Breast epithelium (tissue), 3 donors: ENCODE results near the gene RHBDF2.

Experiments
- POLR2A ChIP-seq: fragments of 450-650 bp; IDR thresholded peaks from one replicate; pipeline ENCODE4 v1.6.1; 2016; ENCODE audit warnings: antibody characterized with exemption, mild to moderate bottlenecking, moderate library complexity
- POLR2AphosphoS5 ChIP-seq, 3 donors: sonication (generic); formaldehyde crosslinking; IDR thresholded peaks; one replicate each; pipeline ENCODE4 v1.6.1; 2017; ENCODE audit warnings: antibody characterized with exemption in 3 of 3
- TF ChIP-seq, protein P1 (sequence below), 3 donors: fragments of 450-650 bp; IDR thresholded peaks; one replicate each; pipeline ENCODE4 v1.5.1; 2016 to 2017; ENCODE audit warnings: antibody characterized with exemption in 3 of 3, mild to moderate bottlenecking in 3 of 3, moderate library complexity in 3 of 3

GRCh38 chr17:76492123-76492988, 8.9 kb downstream of the RHBDF2 start:
- TF ChIP-seq, protein P1, sequence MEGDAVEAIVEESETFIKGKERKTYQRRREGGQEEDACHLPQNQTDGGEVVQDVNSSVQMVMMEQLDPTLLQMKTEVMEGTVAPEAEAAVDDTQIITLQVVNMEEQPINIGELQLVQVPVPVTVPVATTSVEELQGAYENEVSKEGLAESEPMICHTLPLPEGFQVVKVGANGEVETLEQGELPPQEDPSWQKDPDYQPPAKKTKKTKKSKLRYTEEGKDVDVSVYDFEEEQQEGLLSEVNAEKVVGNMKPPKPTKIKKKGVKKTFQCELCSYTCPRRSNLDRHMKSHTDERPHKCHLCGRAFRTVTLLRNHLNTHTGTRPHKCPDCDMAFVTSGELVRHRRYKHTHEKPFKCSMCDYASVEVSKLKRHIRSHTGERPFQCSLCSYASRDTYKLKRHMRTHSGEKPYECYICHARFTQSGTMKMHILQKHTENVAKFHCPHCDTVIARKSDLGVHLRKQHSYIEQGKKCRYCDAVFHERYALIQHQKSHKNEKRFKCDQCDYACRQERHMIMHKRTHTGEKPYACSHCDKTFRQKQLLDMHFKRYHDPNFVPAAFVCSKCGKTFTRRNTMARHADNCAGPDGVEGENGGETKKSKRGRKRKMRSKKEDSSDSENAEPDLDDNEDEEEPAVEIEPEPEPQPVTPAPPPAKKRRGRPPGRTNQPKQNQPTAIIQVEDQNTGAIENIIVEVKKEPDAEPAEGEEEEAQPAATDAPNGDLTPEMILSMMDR (IDR thresholded peaks at IDR 0.05), result no peak
- TF ChIP-seq POLR2AphosphoS5 (IDR thresholded peaks at IDR 0.05) (no peak), POLR2A (no peak)
